IMR-90 (cell line): ENCODE results near the gene FBXO33. TPM values are rescaled to one million over a fixed set of nuclear protein-coding genes. Genes with fewer than 3 reads are reported as not detected.

Experiments
- ATAC-seq: fragments of 200-7000 bp; cut with Tn5 transposase; 2 replicates; pipeline ENCODE4 v1.9.1; 2020; ENCODE audit warnings: low read depth, mild to moderate bottlenecking, moderate library complexity
- BruUV-seq: library from RNA; stranded (reverse); fragments of 400-500 nt; replicated peaks from 2 replicates; lab custom pipeline; 2021; lab: Mats Ljungman, UMichigan
- CTCF ChIA-PET: fragments of 300-600 bp; formaldehyde crosslinking; extraction: SDS; loops from one replicate; lab custom pipeline; 2021; ENCODE audit warnings: antibody characterized with exemption; lab: Yijun Ruan, JAX
- POLR2A ChIA-PET: fragments of 300-600 bp; sonication (Branson Sonifier 250); formaldehyde crosslinking; loops from one replicate; lab custom pipeline; 2022; ENCODE audit warnings: antibody characterized with exemption; ENCODE audit not compliant: unreplicated experiment; lab: Charles Lee
- DNase-seq: peaks from one replicate; pipeline ENCODE4 v3.0.0; 2013
- H2AFZ ChIP-seq: replicated peaks from 2 replicates; pipeline ENCODE3; 2013; ENCODE audit warnings: low read length, mild to moderate bottlenecking; ENCODE audit not compliant: poor library complexity
- H2AK5ac ChIP-seq: 2 replicates; pipeline ENCODE4 v1.6.1; 2013; ENCODE audit warnings: low read depth, low read length, inconsistent platforms
- H2AK9ac ChIP-seq: replicated peaks from 2 replicates; pipeline ENCODE3; 2013; ENCODE audit warnings: mild to moderate bottlenecking, low read depth, low read length, moderate library complexity; ENCODE audit not compliant: poor library complexity
- H2BK120ac ChIP-seq: 2 replicates; pipeline ENCODE4 v1.6.1; 2013; ENCODE audit warnings: low read depth, low read length, inconsistent platforms
- H2BK15ac ChIP-seq: 3 replicates; pipeline ENCODE4 v1.6.1; 2013; ENCODE audit warnings: low read depth, low read length, inconsistent platforms
- H2BK20ac ChIP-seq: 2 replicates; pipeline ENCODE4 v1.6.1; 2013; ENCODE audit warnings: low read depth, mild to moderate bottlenecking, inconsistent platforms, low read length, moderate library complexity
- H2BK5ac ChIP-seq: 2 replicates; pipeline ENCODE4 v1.6.1; 2013; ENCODE audit warnings: mild to moderate bottlenecking, low read depth, low read length, inconsistent platforms; ENCODE audit not compliant: poor library complexity, severe bottlenecking
- H3K14ac ChIP-seq: replicated peaks from 2 replicates; pipeline ENCODE4 v1.6.1; 2013; ENCODE audit warnings: low read depth, low read length, inconsistent platforms
- H3K18ac ChIP-seq: 2 replicates; pipeline ENCODE4 v1.6.1; 2013; ENCODE audit warnings: low read depth, low read length, control low read depth
- H3K23ac ChIP-seq: 2 replicates; pipeline ENCODE4 v1.6.1; 2013; ENCODE audit warnings: low read depth, low read length, inconsistent platforms
- H3K27ac ChIP-seq: 2 replicates; pipeline ENCODE4 v1.5.1; 2013; ENCODE audit warnings: mild to moderate bottlenecking, control low read depth, low read length; ENCODE audit not compliant: insufficient read depth
- H3K27me3 ChIP-seq: 2 replicates; pipeline ENCODE4 v1.6.1; 2013; ENCODE audit warnings: low read length; ENCODE audit not compliant: control insufficient read depth, insufficient read depth
- H3K36me3 ChIP-seq: 2 replicates; pipeline ENCODE4 v1.6.1; 2013; ENCODE audit warnings: low read length, mixed read lengths; ENCODE audit not compliant: control insufficient read depth, insufficient read depth
- H3K4ac ChIP-seq: 2 replicates; pipeline ENCODE4 v1.6.1; 2013; ENCODE audit warnings: low read depth, low read length, inconsistent platforms
- H3K4me1 ChIP-seq: 2 replicates; pipeline ENCODE4 v1.6.1; 2013; ENCODE audit warnings: low read length, mixed read lengths; ENCODE audit not compliant: control insufficient read depth, insufficient read depth
- H3K4me2 ChIP-seq: 2 replicates; pipeline ENCODE4 v1.6.1; 2013; ENCODE audit warnings: low read depth, mild to moderate bottlenecking, control low read depth, low read length, moderate library complexity
- H3K4me3 ChIP-seq: 2 replicates; pipeline ENCODE4 v1.5.1; 2013; ENCODE audit warnings: low read depth, mild to moderate bottlenecking, control low read depth, low read length, moderate library complexity; ENCODE audit not compliant: insufficient read depth
- H3K56ac ChIP-seq: 2 replicates; pipeline ENCODE4 v1.6.1; 2013; ENCODE audit warnings: low read length, inconsistent platforms; ENCODE audit not compliant: insufficient read depth; ENCODE audit errors: extremely low read depth
- H3K79me1 ChIP-seq, 2 experiments: 2 replicates each; pipeline ENCODE4 v1.6.1; 2013; ENCODE audit warnings: low read length in 2 of 2, inconsistent platforms in 1 of 2, low read depth in 1 of 2
- H3K9ac ChIP-seq: 2 replicates; pipeline ENCODE4 v1.6.1; 2013; ENCODE audit warnings: low read depth, low read length, control low read depth
- H3K9me1 ChIP-seq: 2 replicates; pipeline ENCODE4 v1.6.1; 2013; ENCODE audit warnings: low read length, inconsistent platforms; ENCODE audit not compliant: insufficient read depth
- H3K9me3 ChIP-seq: 2 replicates; pipeline ENCODE4 v1.6.1; 2013; ENCODE audit warnings: low read length; ENCODE audit not compliant: control insufficient read depth, insufficient read depth
- H4K20me1 ChIP-seq: 2 replicates; pipeline ENCODE4 v1.6.1; 2013; ENCODE audit warnings: low read length, inconsistent platforms; ENCODE audit not compliant: insufficient read depth
- H4K5ac ChIP-seq: 2 replicates; pipeline ENCODE4 v1.6.1; 2013; ENCODE audit warnings: mild to moderate bottlenecking, low read depth, low read length, control low read depth
- H4K8ac ChIP-seq, 2 experiments: 2 replicates each; pipeline ENCODE4 v1.6.1; 2013; ENCODE audit warnings: low read depth in 2 of 2, low read length in 2 of 2, control low read depth in 1 of 2, inconsistent platforms in 1 of 2
- H4K91ac ChIP-seq: 2 replicates; pipeline ENCODE4 v1.6.1; 2013; ENCODE audit warnings: low read depth, low read length, inconsistent platforms; ENCODE audit not compliant: insufficient read depth
- BHLHE40 ChIP-seq: fragments of 150-350 bp; IDR thresholded peaks from 2 replicates; pipeline ENCODE4 v1.6.1; 2016; ENCODE audit warnings: mild to moderate bottlenecking, low read depth, low read length
- RAD21 ChIP-seq: IDR thresholded peaks from 2 replicates; pipeline ENCODE4 v1.6.1; 2012; ENCODE audit warnings: low read length, improper control_type of control experiment
- WGBS, 2 experiments: methylation state at CpG; one replicate each; pipeline versions ENCODE4 v1.1.5 to v1.1.7; 2013; ENCODE audit warnings: missing lambda C conversion rate in 2 of 2; ENCODE audit not compliant: insufficient read length in 1 of 2; ENCODE audit errors: extremely low coverage in 2 of 2; 5-methylcytosine and 5-hydroxymethylcytosine counted together
- dilution Hi-C: fragments of 300-500 bp; cut with HindIII; formaldehyde crosslinking; loops from one replicate; pipeline ENCODE4 v1.14.3; 2018; ENCODE audit warnings: low sequenced_read_pairs; ENCODE audit not compliant: unreplicated experiment
- in situ Hi-C: fragments of 300-500 bp; cut with MboI; formaldehyde crosslinking; loops from 3 replicates; pipeline ENCODE4 v1.14.3; 2019; ENCODE audit warnings: low sequenced_read_pairs, inconsistent platforms, mixed read lengths
- intact Hi-C: fragments of 100-400 bp; cut with micrococcal nuclease; formaldehyde crosslinking; loops from 2 replicates; pipeline ENCODE4 v1.10.0; 2022
- polyA plus RNA-seq, 3 experiments: library from polyadenylated mRNA; depleted of rRNA; stranded (reverse); fragments of >200 nt; gene quantifications; 2 replicates each; pipeline ENCODE4 v1.2.3, GENCODE V29; 2012; ENCODE audit warnings: low replicate concordance in 1 of 3
- total RNA-seq: library from RNA; depleted of rRNA; stranded (reverse); fragments of >200 nt; gene quantifications from 2 replicates; pipeline ENCODE4 v1.2.3, GENCODE V29; 2012

Gene FBXO33
- total and polyA plus RNA-seq, 2 of the 4 experiments (the other 2 are of a cell fraction) = 7.6 to 10.0 TPM

DNA sequence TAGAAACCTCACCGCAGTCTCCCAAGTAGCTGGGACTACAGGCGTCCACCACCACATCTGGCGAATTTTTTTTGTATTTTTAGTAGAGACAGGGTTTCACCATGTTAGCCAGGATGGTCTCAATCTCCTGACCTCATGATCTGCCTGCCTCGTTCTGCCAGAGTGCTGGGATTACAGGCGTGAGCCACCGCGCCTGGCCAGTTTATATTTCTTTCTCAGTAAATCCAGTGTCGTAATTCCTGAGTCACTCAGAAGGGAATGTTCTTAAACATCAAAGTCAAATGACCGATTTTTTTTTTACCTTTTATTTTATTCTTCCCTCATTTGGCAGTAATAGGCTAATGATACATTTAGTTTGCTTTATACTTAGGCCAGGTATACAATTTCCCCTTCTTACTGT is 80.5 kb downstream of the FBXO33 start:
- H4K8ac ChIP-seq = no peak overlapping the region
- no peaks in the 10 kb centered on the region for H3K79me1 ChIP-seq
- no peak overlapping the region for H3K4me3 ChIP-seq
- H3K18ac ChIP-seq = no peak overlapping the region
- no peak overlapping the region for H3K56ac ChIP-seq
- dilution Hi-C loops (no loop called here), intact Hi-C loops (no loop called here), in situ Hi-C loops (no loop called here)
- no peak overlapping the region for H2BK120ac ChIP-seq
- no peak overlapping the region for H2BK5ac ChIP-seq
- no peak overlapping the region for H4K91ac ChIP-seq
- ChIA-PET CTCF (no interaction called here), POLR2A (no interaction called here)
- no peak overlapping the region for H2BK20ac ChIP-seq
- no peak overlapping the region for H2AK9ac ChIP-seq
- no peaks in the 10 kb centered on the region for H3K27me3 ChIP-seq
- no peaks in the 10 kb centered on the region for H3K4me1 ChIP-seq
- no peak overlapping the region for H2BK15ac ChIP-seq
- 94% methylated on average over 5 of the region's 9 CpGs; no CpG with 5 or more reads in 1 of the 2 experiments for WGBS, 2 experiments
- DNase-seq (peak; percentile 41), ATAC-seq (no peak)
- no peak overlapping the region for H2AK5ac ChIP-seq
- H2AFZ ChIP-seq = no peak overlapping the region
- no peak overlapping the region for H3K23ac ChIP-seq
- no peaks in the 10 kb centered on the region for H3K9me1 ChIP-seq
- H4K20me1 ChIP-seq = no peaks in the 10 kb centered on the region
- H3K36me3 ChIP-seq = peaks cover 6% of the 10 kb centered on the region; the same call in 1 of the 2 replicates
- H3K9me3 ChIP-seq = no peaks in the 10 kb centered on the region
- TF ChIP-seq BHLHE40 (no peak), RAD21 (no peak)
- H3K4me2 ChIP-seq = no peak overlapping the region
- H3K14ac ChIP-seq = no peak overlapping the region
- H3K9ac ChIP-seq = no peak overlapping the region
- BruUV-seq = no TSS peak
- H3K4ac ChIP-seq = no peak overlapping the region
- no peak overlapping the region for H3K27ac ChIP-seq
- no peak overlapping the region for H4K5ac ChIP-seq
